SIG-M5 treated with dmso at 0.1 percent for 504 hours (cell line): ENCODE measurements around the gene PVALEF.

Source experiments
- DNase-seq: peaks from one replicate; lab custom pipeline; 2025; ENCODE audit not compliant: unreplicated experiment; lab: John Stamatoyannopoulos, UW

The PVALEF gene

GRCh38 chr17:81194941-81195901 lies 29.9 kb downstream of the PVALEF start:
- DNase-seq = no peak

- no peak for DNase-seq
Measured at GRCh38 chr17:81195941-81196495, 30.7 kb downstream of the PVALEF start.

GRCh38 chr17:81196505-81197408 lies 31.4 kb downstream of the PVALEF start:
- DNase-seq = no peak

GRCh38 chr17:81197409-81197795 lies 32.1 kb downstream of the PVALEF start:
- DNase-seq = no peak

GRCh38 chr17:81197831-81198490 lies 32.7 kb downstream of the PVALEF start:
- DNase-seq = no peak

- DNase-seq = no peak
Measured at GRCh38 chr17:81198826-81199481, 33.6 kb downstream of the PVALEF start.

- DNase-seq = no peak
Measured at GRCh38 chr17:81199482-81199830, 34.1 kb downstream of the PVALEF start.

- DNase-seq = no peak
Measured at GRCh38 chr17:81200201-81200600, 34.9 kb downstream of the PVALEF start.

GRCh38 chr17:81200695-81201580 lies 35.6 kb downstream of the PVALEF start:
- peak; percentile 75 for DNase-seq

GRCh38 chr17:81202318-81202717 lies 37.0 kb downstream of the PVALEF start:
- DNase-seq = no peak

- DNase-seq = no peak
Measured at GRCh38 chr17:81203136-81203535, 37.8 kb downstream of the PVALEF start.

GRCh38 chr17:81204578-81204977 lies 39.3 kb downstream of the PVALEF start:
- DNase-seq = no peak

- DNase-seq = no peak
Measured at GRCh38 chr17:81206166-81206565, 40.9 kb downstream of the PVALEF start.

- DNase-seq = no peak
Measured at GRCh38 chr17:81206657-81207056, 41.4 kb downstream of the PVALEF start.

- DNase-seq = no peak
Measured at GRCh38 chr17:81207610-81208581, 42.6 kb downstream of the PVALEF start.

GRCh38 chr17:81208651-81209050 lies 43.3 kb downstream of the PVALEF start:
- DNase-seq = no peak

- no peak for DNase-seq
Measured at GRCh38 chr17:81209141-81209540, 43.8 kb downstream of the PVALEF start.

GRCh38 chr17:81210466-81210865 lies 45.2 kb downstream of the PVALEF start:
- no peak for DNase-seq
